GM12878 (cell line): ENCODE results near the gene DMAC2. TPM values are rescaled to one million over a fixed set of nuclear protein-coding genes. Genes with fewer than 3 reads are reported as not detected.

ENCODE experiments used
- ATAC-seq: fragments of 200-7000 bp; cut with Tn5 transposase; 3 replicates; pipeline ENCODE4 v1.9.1; 2020; ENCODE audit warnings: mild to moderate bottlenecking, moderate library complexity
- BruUV-seq: library from RNA; stranded (reverse); fragments of 400-500 nt; replicated peaks from 2 replicates; lab custom pipeline; 2021; lab: Mats Ljungman, UMichigan
- CTCF ChIA-PET: fragments of 300-600 bp; sonication (Branson Sonifier 250); formaldehyde crosslinking; extraction: SDS; loops from one replicate; lab custom pipeline; 2021; ENCODE audit warnings: inconsistent platforms; lab: Yijun Ruan, JAX
- POLR2A ChIA-PET: fragments of 350-600 bp; formaldehyde crosslinking; extraction: SDS; loops from one replicate; lab custom pipeline; 2021; ENCODE audit warnings: inconsistent platforms; lab: Charles Lee
- RAD21 ChIA-PET: fragments of 300-600 bp; sonication (Branson Sonifier 250); formaldehyde crosslinking; loops from one replicate; lab custom pipeline; 2023; ENCODE audit warnings: antibody characterized with exemption; ENCODE audit not compliant: unreplicated experiment; lab: Charles Lee
- SMC1A ChIA-PET: fragments of 300-600 bp; sonication (Branson Sonifier 250); formaldehyde crosslinking; loops from one replicate; lab custom pipeline; 2023; ENCODE audit not compliant: unreplicated experiment, uncharacterized antibody; lab: Charles Lee
- DNase-seq: peaks from one replicate; pipeline ENCODE4 v3.0.0-alpha.2; 2011; ENCODE audit warnings: low read depth, low spot score
- FAIRE-seq: peaks from 3 replicates; lab custom pipeline; 2011; peaks lifted over from hg19 to GRCh38; lab: Jason Lieb, UNC
- H2AFZ ChIP-seq: 2 replicates; pipeline ENCODE4 v1.6.0; 2011; ENCODE audit warnings: low read depth, low read length, control low read depth; ENCODE audit not compliant: control insufficient read depth
- H3K27ac ChIP-seq: 2 replicates; pipeline ENCODE4 v1.5.1; 2011; ENCODE audit warnings: control low read depth; ENCODE audit not compliant: control insufficient read depth, insufficient read depth
- H3K27me3 ChIP-seq, 2 experiments: replicated peaks in 1 of 2; 2 replicates each; pipeline versions ENCODE4 v1.6.0 to v1.6.1; 2011; ENCODE audit warnings: low read length in 1 of 2; ENCODE audit not compliant: control insufficient read depth in 2 of 2, insufficient read depth in 2 of 2
- H3K36me3 ChIP-seq, 2 experiments: 2 replicates each; pipeline ENCODE4 v1.5.1; 2011; ENCODE audit warnings: low read length in 1 of 2; ENCODE audit not compliant: control insufficient read depth in 2 of 2, insufficient read depth in 2 of 2
- H3K4me1 ChIP-seq: 2 replicates; pipeline ENCODE4 v1.6.1; 2011; ENCODE audit warnings: mild to moderate bottlenecking, low read length, moderate library complexity, mixed read lengths; ENCODE audit not compliant: control insufficient read depth, insufficient read depth
- H3K4me2 ChIP-seq: 2 replicates; pipeline ENCODE4 v1.6.0; 2011; ENCODE audit warnings: control low read depth; ENCODE audit not compliant: control insufficient read depth, insufficient read depth
- H3K4me3 ChIP-seq: fragments of 200-600 bp; sonication (generic); 2 replicates; pipeline ENCODE4 v1.5.1; 2016
- H3K79me2 ChIP-seq: 2 replicates; pipeline ENCODE4 v1.6.0; 2011; ENCODE audit warnings: low read length; ENCODE audit not compliant: control insufficient read depth, insufficient read depth
- H3K9ac ChIP-seq: 2 replicates; pipeline ENCODE4 v1.8.0; 2011; ENCODE audit warnings: low read length, control low read depth, mixed read lengths; ENCODE audit not compliant: control insufficient read depth, insufficient read depth
- H3K9me3 ChIP-seq: replicated peaks from 3 replicates; pipeline ENCODE4 v1.5.1; 2011; ENCODE audit warnings: mild to moderate bottlenecking, low read length; ENCODE audit not compliant: control insufficient read depth, insufficient read depth
- H4K20me1 ChIP-seq: 2 replicates; pipeline ENCODE4 v1.6.0; 2011; ENCODE audit not compliant: control insufficient read depth, insufficient read depth
- MYB ChIP-seq: fragments of 150-350 bp; IDR thresholded peaks from 2 replicates; pipeline ENCODE4 v1.6.1; 2014; ENCODE audit warnings: mild to moderate bottlenecking, low read depth, low read length, borderline replicate concordance
- PRDM15 ChIP-seq: fragments of 450-650 bp; formaldehyde crosslinking; IDR thresholded peaks from 2 replicates; pipeline ENCODE4 v1.4.0; 2020; ENCODE audit warnings: mild to moderate bottlenecking, moderate library complexity
- STAT1 ChIP-seq: fragments of 450-650 bp; conservative IDR thresholded peaks from 2 replicates; pipeline ENCODE4 v1.6.1; 2014; ENCODE audit warnings: antibody characterized with exemption, mild to moderate bottlenecking
- WGBS: methylation state at CpG from one replicate; pipeline ENCODE4 v1.1.6; 2016; ENCODE audit warnings: low lambda C conversion rate; ENCODE audit not compliant: insufficient replicate concordance, insufficient coverage; ENCODE audit errors: missing lambda C conversion rate; 5-methylcytosine and 5-hydroxymethylcytosine counted together
- in situ Hi-C: fragments of 300-500 bp; cut with MboI; formaldehyde crosslinking; loops from 9 replicates; pipeline ENCODE4 v1.14.3; 2018; ENCODE audit warnings: mixed read lengths
- intact Hi-C: fragments of 100-400 bp; cut with micrococcal nuclease; formaldehyde crosslinking; loops from one replicate; pipeline ENCODE4 v1.14.2; 2022; ENCODE audit not compliant: unreplicated experiment
- polyA plus RNA-seq, 11 experiments: library from polyadenylated mRNA; depleted of rRNA in 4 of 11; unstranded in 6 of 11; stranded (reverse) in 5 of 11; fragments of >200 nt; fragmentation: Nextera tagmentation in 4 of 11; fragmentation: Illumina TruSeq in 1 of 11; extraction: Ambion mirVana in 4 of 11; extraction: Trizol in 1 of 11; gene quantifications; 1 replicate in 1 of 11; 2 replicates in 10 of 11; pipeline versions ENCODE4 v1.2.1 to v1.2.3, GENCODE V29; 2011 to 2016; ENCODE audit warnings: inconsistent platforms in 2 of 11, missing spikeins in 2 of 11, low read depth in 1 of 11
- total RNA-seq, 4 experiments: library from RNA; depleted of rRNA in 3 of 4; stranded (reverse); fragments of >200 nt in 3 of 4; fragmentation: Illumina TruSeq in 1 of 4; extraction: Trizol in 1 of 4; gene quantifications; 2 replicates each; pipeline versions ENCODE4 v1.2.1 to v1.2.3, GENCODE V29; 2013 to 2021

The DMAC2 gene
- total and polyA plus RNA-seq, 10 of the 15 experiments (the other 5 are each of a cell fraction or from before 2014, with no cell fraction given) = 10.8 to 57.2 (median 42.7) TPM

DNA sequence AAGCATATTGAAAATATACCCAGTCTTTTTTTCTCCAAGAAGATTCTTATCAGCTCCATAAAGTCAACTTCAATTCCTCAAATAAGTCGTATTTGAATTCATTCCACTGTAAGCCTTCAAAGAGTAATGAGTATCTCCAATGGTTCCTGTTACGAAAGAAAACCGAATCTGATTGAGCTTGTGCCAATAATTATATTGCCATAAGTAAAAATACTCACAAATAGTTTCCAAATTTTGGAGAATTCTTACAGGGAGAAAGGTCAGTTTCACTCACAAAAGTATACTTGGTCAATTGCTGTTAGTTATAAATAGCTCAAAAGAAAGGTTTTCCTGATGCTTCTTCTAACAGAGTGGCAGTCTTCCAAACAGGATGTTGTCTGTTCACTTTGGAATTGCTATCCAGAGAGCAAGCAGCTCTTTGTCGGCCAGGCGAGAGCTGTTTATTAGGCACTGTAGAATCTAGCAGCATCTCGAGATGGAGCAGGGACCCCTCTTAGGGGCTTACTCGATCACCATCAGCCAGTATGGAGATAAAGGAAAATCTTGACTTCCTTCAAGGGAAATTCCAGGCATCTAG is 16.7 kb upstream of the DMAC2 start:
- FAIRE-seq = no peak
- Histone ChIP-seq H2AFZ (no peak overlapping the region), H3K27ac (no peak overlapping the region), H3K79me2 (no peaks in the 10 kb centered on the region), H4K20me1 (no peaks in the 10 kb centered on the region), H3K4me2 (peak overlapping the region; percentile 48; the same call in 1 of the 2 replicates), H3K9me3 (no peaks in the 10 kb centered on the region), H3K9ac (peak overlapping the region; percentile 12; the same call in 1 of the 2 replicates), H3K36me3 (no peaks in the 10 kb centered on the region), H3K27me3 (no peaks in the 10 kb centered on the region; a peak in 1 of 4 replicates), H3K4me3 (no peak overlapping the region), H3K4me1 (peaks cover 33% of the 10 kb centered on the region)
- BruUV-seq = no TSS peak
- in situ Hi-C loops (no loop called here), intact Hi-C loops (no loop called here)
- TF ChIP-seq STAT1 (no peak), PRDM15 (CRISPR knock-in tag) (no peak), MYB (no peak)
- no peak for ATAC-seq
- POLR2A ChIA-PET = no interaction called here
- RAD21 ChIA-PET = interaction anchor here (1.9 kb wide), 1 partner anchor 81 kb away, joined by 5 read pairs; no protein-coding TSS in a partner anchor
- DNase-seq = no peak
- whole genome bisulfite sequencing = 70% methylated on average over 7 of the region's 7 CpGs
- SMC1A ChIA-PET = interaction anchor here (0.6 to 2.4 kb wide), 9 partner anchors 11 to 120 kb away, joined by 3 to 7 read pairs (median 5); no protein-coding TSS in a partner anchor
- CTCF ChIA-PET = interaction anchor here (0.8 to 2.6 kb wide), 13 partner anchors 8 to 142 kb away, joined by 3 to 27 read pairs (median 5); partner anchors contain the start of gene B9D2
